Stimulated activated CD4-positive, alpha-beta T cell treated with anti-CD3 and anti-CD28 coated beads, Interleukin-12 subunit alpha, Interleukin-12 subunit beta, amount 100 ng/mL, for 48 hours (primary cell): Measurements from ENCODE around the gene ERN1.
"Not testable (repeated sequence)": the region's sequence is repeated elsewhere in the genome, so short reads cannot be mapped to it uniquely, and the experiment has no call there.

Source experiments
- DNase-seq, 3 donors: peaks; one replicate each; pipeline ENCODE4 v3.0.0-alpha.2; 2020; ENCODE audit warnings: low read depth in 2 of 3, low spot score in 1 of 3

The ERN1 gene

GRCh38 chr17:64129765-64130558 lies at the start of gene ERN1:
Gene ERN1, minus strand, starts transcription at chr17:64130144. Its CDS starts 115 bp downstream, at chr17:64130029.
- DNase-seq: peak; percentile 85 to 88 (median 86)

- not testable (repeated sequence) for DNase-seq
Measured at GRCh38 chr17:64179024-64179423, 49.1 kb upstream of the ERN1 start.

GRCh38 chr17:64178011-64178825 lies 48.3 kb upstream of the ERN1 start:
- no peak for DNase-seq

GRCh38 chr17:64177311-64178010 lies 47.5 kb upstream of the ERN1 start:
- DNase-seq: no peak

- no peak for DNase-seq
Measured at GRCh38 chr17:64176556-64176955, 46.6 kb upstream of the ERN1 start.

GRCh38 chr17:64174686-64175456 lies 44.9 kb upstream of the ERN1 start:
- no peak for DNase-seq

- no peak for DNase-seq
Measured at GRCh38 chr17:64173646-64174045, 43.7 kb upstream of the ERN1 start.

- DNase-seq: no peak
Measured at GRCh38 chr17:64172510-64172909, 42.6 kb upstream of the ERN1 start.

- no peak for DNase-seq
Measured at GRCh38 chr17:64171041-64171440, 41.1 kb upstream of the ERN1 start.

GRCh38 chr17:64170286-64170685 lies 40.3 kb upstream of the ERN1 start:
- DNase-seq: no peak

GRCh38 chr17:64167666-64168065 lies 37.7 kb upstream of the ERN1 start:
- not testable (repeated sequence) for DNase-seq

GRCh38 chr17:64166876-64167275 lies 36.9 kb upstream of the ERN1 start:
- no peak for DNase-seq

GRCh38 chr17:64165347-64165746 lies 35.4 kb upstream of the ERN1 start:
- DNase-seq: no peak

GRCh38 chr17:64164596-64165285 lies 34.8 kb upstream of the ERN1 start:
- DNase-seq: no peak

GRCh38 chr17:64163468-64163867 lies 33.5 kb upstream of the ERN1 start:
- no peak for DNase-seq

GRCh38 chr17:64162554-64162953 lies 32.6 kb upstream of the ERN1 start:
- no peak for DNase-seq

GRCh38 chr17:64161380-64162176 lies 31.6 kb upstream of the ERN1 start:
- DNase-seq: no peak

GRCh38 chr17:64160378-64160777 lies 30.4 kb upstream of the ERN1 start:
- DNase-seq: no peak

GRCh38 chr17:64158831-64159590 lies 29.1 kb upstream of the ERN1 start:
- DNase-seq: no peak
